Amniotic stem cell (primary cell): ENCODE data around the gene GSTA1.
"Not testable (repeated sequence)": the region's sequence is repeated elsewhere in the genome, so short reads cannot be mapped to it uniquely, and the experiment has no call there.

Experiments
- DNase-seq: peaks from one replicate; lab custom pipeline; 2025; lab: John Stamatoyannopoulos, UW

GSTA1 gene

GRCh38 chr6:52757651-52758338 is 45.8 kb downstream of the GSTA1 start:
- not testable (repeated sequence) for DNase-seq

GRCh38 chr6:52754443-52754842 is 49.2 kb downstream of the GSTA1 start:
- DNase-seq = no peak

DNA sequence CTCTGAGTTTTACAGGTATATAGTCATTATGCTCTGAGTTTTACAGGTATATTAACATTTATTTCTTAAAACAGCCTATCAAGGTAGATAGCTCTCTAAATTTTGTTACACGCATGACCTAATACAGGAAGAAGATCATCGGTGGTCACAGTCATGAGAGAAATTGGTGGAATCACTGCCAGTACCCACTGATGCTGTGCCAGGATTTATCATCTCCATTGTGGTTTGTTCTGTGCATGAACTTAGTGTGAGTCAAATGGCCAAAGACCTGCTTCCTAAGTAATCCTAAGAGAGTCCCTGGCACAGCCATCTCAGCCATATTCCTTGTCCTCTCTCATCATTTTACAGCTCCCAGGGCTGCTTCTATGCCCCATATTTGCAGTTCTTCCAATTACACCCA is 50.5 kb downstream of the GSTA1 start:
- not testable (repeated sequence) for DNase-seq

- no peak for DNase-seq
Observed at GRCh38 chr6:52752310-52752709, 51.3 kb downstream of the GSTA1 start.

GRCh38 chr6:52749556-52750152 is 54.0 kb downstream of the GSTA1 start:
- DNase-seq = no peak

- not testable (repeated sequence) for DNase-seq
Observed at GRCh38 chr6:52747301-52747700, 56.3 kb downstream of the GSTA1 start.

- DNase-seq = no peak
Observed at GRCh38 chr6:52746213-52746612, 57.4 kb downstream of the GSTA1 start.

GRCh38 chr6:52745764-52746201 is 57.8 kb downstream of the GSTA1 start:
- DNase-seq = no peak

DNA sequence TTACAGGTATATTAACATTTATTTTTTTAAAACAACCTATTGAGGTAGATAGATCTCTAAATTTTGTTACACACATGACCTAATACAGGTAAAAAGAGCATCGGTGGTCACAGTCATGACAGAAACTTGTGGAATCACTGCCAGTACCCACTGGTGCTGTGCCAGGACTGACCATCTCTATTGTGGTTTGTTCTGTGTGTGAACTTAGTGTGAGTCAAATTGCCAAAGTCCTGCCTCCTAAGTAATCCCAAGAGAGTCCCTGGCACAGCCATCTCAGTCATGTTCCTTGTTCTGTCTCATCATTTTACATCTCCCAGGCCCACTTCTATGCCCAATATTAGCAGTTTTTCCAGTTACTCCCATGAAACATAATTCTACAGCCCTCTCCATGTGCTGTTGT is 61.7 kb downstream of the GSTA1 start:
- no peak for DNase-seq
